Measurements from ENCODE around the gene TFAP2E.

The TFAP2E gene

DNA sequence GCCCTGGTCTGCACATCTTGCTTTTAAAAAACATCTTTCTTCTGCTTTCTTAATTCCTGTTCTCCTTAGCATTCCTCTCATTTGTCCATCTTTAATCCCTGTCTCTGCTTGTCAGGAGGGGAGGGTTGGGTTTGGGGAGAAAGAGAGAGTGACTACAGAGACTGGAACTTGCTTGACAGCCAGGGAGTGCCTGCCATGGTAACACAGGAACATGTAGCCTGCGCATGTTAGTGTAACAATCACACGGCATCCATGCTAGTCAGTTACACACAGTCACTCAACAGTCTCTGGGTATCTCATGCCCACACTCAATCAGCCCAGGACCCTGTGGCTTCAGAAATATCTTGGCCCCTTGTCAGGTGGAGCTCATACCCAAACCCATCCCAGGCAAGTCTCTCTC, 818 bp upstream of the TFAP2E start:
- no peak for TF ChIP-seq YY1 (IDR thresholded peaks at IDR 0.05; ENCODE audit: low read depth)
- TF ChIP-seq, protein P1, sequence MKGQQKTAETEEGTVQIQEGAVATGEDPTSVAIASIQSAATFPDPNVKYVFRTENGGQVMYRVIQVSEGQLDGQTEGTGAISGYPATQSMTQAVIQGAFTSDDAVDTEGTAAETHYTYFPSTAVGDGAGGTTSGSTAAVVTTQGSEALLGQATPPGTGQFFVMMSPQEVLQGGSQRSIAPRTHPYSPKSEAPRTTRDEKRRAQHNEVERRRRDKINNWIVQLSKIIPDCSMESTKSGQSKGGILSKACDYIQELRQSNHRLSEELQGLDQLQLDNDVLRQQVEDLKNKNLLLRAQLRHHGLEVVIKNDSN (IDR thresholded peaks at IDR 0.05) = no peak
- TF ChIP-seq FOXM1 (IDR thresholded peaks at IDR 0.05; ENCODE audit: borderline replicate concordance, low read depth) = no peak
- TF ChIP-seq EP300 (IDR thresholded peaks at IDR 0.05; ENCODE audit: borderline replicate concordance) = no peak
- no peak for TF ChIP-seq CEBPB (IDR thresholded peaks at IDR 0.05)
- TF ChIP-seq TAF1 (IDR thresholded peaks at IDR 0.05; ENCODE audit: low read depth) = no peak
- TF ChIP-seq NFIC (IDR thresholded peaks at IDR 0.05) = no peak
- no peak for TF ChIP-seq CREB1 (IDR thresholded peaks at IDR 0.05; ENCODE audit: low read depth)
- TF ChIP-seq RAD21 (IDR thresholded peaks at IDR 0.05; ENCODE audit: low read depth) = no peak
- no peak for TF ChIP-seq TCF12 (IDR thresholded peaks at IDR 0.05; ENCODE audit: low read depth)
- TF ChIP-seq EGR1 (IDR thresholded peaks at IDR 0.05) = no peak
- no peak for TF ChIP-seq ZBTB7A (IDR thresholded peaks at IDR 0.05; ENCODE audit: low read depth)
- no peak for TF ChIP-seq MAX (IDR thresholded peaks at IDR 0.05)
- TF ChIP-seq, protein P2, sequence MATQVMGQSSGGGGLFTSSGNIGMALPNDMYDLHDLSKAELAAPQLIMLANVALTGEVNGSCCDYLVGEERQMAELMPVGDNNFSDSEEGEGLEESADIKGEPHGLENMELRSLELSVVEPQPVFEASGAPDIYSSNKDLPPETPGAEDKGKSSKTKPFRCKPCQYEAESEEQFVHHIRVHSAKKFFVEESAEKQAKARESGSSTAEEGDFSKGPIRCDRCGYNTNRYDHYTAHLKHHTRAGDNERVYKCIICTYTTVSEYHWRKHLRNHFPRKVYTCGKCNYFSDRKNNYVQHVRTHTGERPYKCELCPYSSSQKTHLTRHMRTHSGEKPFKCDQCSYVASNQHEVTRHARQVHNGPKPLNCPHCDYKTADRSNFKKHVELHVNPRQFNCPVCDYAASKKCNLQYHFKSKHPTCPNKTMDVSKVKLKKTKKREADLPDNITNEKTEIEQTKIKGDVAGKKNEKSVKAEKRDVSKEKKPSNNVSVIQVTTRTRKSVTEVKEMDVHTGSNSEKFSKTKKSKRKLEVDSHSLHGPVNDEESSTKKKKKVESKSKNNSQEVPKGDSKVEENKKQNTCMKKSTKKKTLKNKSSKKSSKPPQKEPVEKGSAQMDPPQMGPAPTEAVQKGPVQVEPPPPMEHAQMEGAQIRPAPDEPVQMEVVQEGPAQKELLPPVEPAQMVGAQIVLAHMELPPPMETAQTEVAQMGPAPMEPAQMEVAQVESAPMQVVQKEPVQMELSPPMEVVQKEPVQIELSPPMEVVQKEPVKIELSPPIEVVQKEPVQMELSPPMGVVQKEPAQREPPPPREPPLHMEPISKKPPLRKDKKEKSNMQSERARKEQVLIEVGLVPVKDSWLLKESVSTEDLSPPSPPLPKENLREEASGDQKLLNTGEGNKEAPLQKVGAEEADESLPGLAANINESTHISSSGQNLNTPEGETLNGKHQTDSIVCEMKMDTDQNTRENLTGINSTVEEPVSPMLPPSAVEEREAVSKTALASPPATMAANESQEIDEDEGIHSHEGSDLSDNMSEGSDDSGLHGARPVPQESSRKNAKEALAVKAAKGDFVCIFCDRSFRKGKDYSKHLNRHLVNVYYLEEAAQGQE (IDR thresholded peaks at IDR 0.05; ENCODE audit: low read depth) = no peak
- no peak for TF ChIP-seq TEAD4 (IDR thresholded peaks at IDR 0.05)

GRCh38 chr1:35574125-35574654, 1.1 kb downstream of the TFAP2E start:
- TF ChIP-seq CEBPB (IDR thresholded peaks at IDR 0.05) (no peak), FOXM1 (IDR thresholded peaks at IDR 0.05; ENCODE audit: borderline replicate concordance, low read depth) (no peak), TEAD4 (IDR thresholded peaks at IDR 0.05) (no peak), MAX (IDR thresholded peaks at IDR 0.05) (no peak)
- TF ChIP-seq, protein P2 (IDR thresholded peaks at IDR 0.05; ENCODE audit: low read depth) = no peak

DNA sequence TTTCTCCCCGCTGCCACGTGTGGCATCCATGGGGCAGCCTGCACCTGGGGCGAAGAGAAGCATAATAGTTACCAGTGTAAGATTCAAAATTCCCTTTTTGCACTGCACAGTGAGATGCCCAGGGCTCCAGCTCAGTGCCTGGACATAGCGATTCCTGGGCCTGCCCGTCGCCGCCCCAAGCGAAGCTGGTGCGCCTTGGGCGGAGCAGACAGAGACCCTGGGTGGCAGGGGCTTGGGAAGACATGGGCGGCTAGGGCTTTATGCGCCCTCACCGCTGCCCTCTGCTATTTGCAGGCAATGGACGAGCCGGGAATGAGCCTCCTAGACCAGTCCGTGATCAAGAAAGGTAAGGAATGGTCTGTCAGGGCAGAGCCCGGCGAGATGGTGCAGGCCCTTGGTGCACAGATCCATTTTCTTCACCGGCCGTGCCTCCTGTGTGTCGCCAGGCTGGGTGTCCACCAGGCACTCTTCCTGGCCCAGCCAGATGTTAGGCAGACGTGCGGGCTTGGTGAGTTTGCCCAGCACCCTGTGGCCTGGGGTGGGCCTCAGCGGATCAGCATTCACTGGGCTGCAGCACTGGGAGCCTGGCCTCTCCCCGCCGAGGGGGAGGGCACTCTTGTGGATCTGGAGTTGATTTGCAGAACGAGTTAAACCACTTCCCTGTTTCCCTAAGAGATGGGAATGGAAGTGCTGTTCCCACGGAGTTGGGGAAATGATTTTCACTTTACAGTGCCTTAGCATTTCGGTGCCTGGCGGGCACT, 1.7 kb downstream of the TFAP2E start:
- no peak for TF ChIP-seq NFIC (IDR thresholded peaks at IDR 0.05)
- TF ChIP-seq CREB1 (IDR thresholded peaks at IDR 0.05; ENCODE audit: low read depth) = no peak
- no peak for TF ChIP-seq ZBTB7A (IDR thresholded peaks at IDR 0.05; ENCODE audit: low read depth)
- TF ChIP-seq TAF1 (IDR thresholded peaks at IDR 0.05; ENCODE audit: low read depth) = no peak
- TF ChIP-seq YY1 (IDR thresholded peaks at IDR 0.05; ENCODE audit: low read depth) = no peak
- no peak for TF ChIP-seq TEAD4 (IDR thresholded peaks at IDR 0.05)
- TF ChIP-seq RAD21 (IDR thresholded peaks at IDR 0.05; ENCODE audit: low read depth) = no peak
- no peak for TF ChIP-seq EP300 (IDR thresholded peaks at IDR 0.05; ENCODE audit: borderline replicate concordance)
- no peak for TF ChIP-seq FOXM1 (IDR thresholded peaks at IDR 0.05; ENCODE audit: borderline replicate concordance, low read depth)
- TF ChIP-seq EGR1 (IDR thresholded peaks at IDR 0.05) = no peak
- no peak for TF ChIP-seq MAX (IDR thresholded peaks at IDR 0.05)
- TF ChIP-seq, protein P2 (IDR thresholded peaks at IDR 0.05; ENCODE audit: low read depth) = no peak
- no peak for TF ChIP-seq TCF12 (IDR thresholded peaks at IDR 0.05; ENCODE audit: low read depth)
- TF ChIP-seq, protein P1 (IDR thresholded peaks at IDR 0.05) = no peak
- no peak for TF ChIP-seq CEBPB (IDR thresholded peaks at IDR 0.05)

DNA sequence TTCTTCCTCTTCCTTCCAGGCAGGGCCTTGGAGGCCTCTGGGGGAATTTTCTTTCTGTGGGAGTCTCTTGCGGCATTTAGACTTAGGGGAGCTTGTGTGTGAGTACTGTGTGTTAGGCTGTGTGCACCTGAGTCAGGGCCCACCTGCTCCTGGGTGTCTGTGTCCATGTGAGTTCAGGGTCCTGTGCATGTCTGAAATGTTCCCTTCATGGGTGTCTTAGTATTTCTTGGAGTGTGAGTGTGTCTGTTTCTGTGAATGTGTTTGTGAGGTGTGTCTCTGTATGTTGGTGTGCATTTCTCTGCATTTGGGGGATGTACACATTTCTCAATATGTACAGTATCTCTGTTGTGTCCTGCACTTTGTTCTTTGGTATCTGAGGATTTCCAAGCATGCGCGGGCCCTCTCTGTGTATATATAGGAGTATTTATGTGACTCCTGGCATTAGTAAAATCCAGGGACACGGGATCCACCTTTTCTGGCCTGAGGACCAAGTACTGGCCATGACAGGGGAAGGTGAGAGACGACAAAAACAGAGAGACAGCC, 2.4 kb downstream of the TFAP2E start:
- TF ChIP-seq TAF1 (IDR thresholded peaks at IDR 0.05; ENCODE audit: low read depth) = no peak

Measured in Ishikawa (cell line).